IMR-90 (cell line): Measurements from ENCODE around the gene AHNAK2.
"Not testable (repeated sequence)": the region's sequence is repeated elsewhere in the genome, so short reads cannot be mapped to it uniquely, and the experiment has no call there.

Source experiments
- MAZ ChIP-seq: IDR thresholded peaks from 2 replicates; pipeline ENCODE4 v1.6.1; 2012; ENCODE audit warnings: low read depth, mild to moderate bottlenecking, low read length, improper control_type of control experiment, moderate library complexity, borderline replicate concordance
- MXI1 ChIP-seq: IDR thresholded peaks from 2 replicates; pipeline ENCODE4 v1.6.1; 2012; ENCODE audit warnings: low read depth, mild to moderate bottlenecking, low read length, moderate library complexity, borderline replicate concordance
- POLR2A ChIP-seq: IDR thresholded peaks from 2 replicates; pipeline ENCODE4 v1.6.1; 2012; ENCODE audit warnings: mild to moderate bottlenecking, low read depth, low read length
- RAD21 ChIP-seq: IDR thresholded peaks from 2 replicates; pipeline ENCODE4 v1.6.1; 2012; ENCODE audit warnings: low read length, improper control_type of control experiment
- SMC3 ChIP-seq: fragments of 150-350 bp; IDR thresholded peaks from 2 replicates; pipeline ENCODE4 v1.6.1; 2016; ENCODE audit warnings: low read depth, mild to moderate bottlenecking, antibody characterized with exemption, low read length, moderate library complexity
- USF2 ChIP-seq: fragments of 150-350 bp; IDR thresholded peaks from 2 replicates; pipeline ENCODE4 v1.6.1; 2017; ENCODE audit warnings: mild to moderate bottlenecking, antibody characterized with exemption, low read length, low read depth
- TF ChIP-seq, protein P1 (sequence below): conservative IDR thresholded peaks from 2 replicates; pipeline ENCODE4 v1.5.1; 2012; ENCODE audit warnings: mild to moderate bottlenecking, low read depth, low read length, improper control_type of control experiment

DNA sequence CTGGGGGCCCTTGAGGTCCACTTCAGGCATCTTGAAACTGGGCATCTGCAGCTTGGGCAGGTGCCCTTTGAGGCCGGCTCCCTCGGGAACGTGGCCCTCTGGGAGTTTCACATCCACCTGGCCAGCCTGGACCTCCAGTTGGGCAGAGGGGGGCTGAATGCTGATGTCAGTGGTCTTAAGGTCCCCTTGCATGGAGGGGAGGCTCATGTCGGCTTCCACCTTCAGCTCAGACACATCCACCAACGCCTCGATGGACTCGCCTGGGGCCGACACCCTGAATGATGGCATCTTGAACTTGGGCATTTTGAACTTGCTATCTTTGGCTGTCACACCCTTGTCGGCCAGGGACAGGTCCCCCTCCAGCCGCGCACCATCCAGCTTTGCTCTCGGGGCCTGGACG lies 31.0 kb downstream of the AHNAK2 start:
- TF ChIP-seq, protein P1, sequence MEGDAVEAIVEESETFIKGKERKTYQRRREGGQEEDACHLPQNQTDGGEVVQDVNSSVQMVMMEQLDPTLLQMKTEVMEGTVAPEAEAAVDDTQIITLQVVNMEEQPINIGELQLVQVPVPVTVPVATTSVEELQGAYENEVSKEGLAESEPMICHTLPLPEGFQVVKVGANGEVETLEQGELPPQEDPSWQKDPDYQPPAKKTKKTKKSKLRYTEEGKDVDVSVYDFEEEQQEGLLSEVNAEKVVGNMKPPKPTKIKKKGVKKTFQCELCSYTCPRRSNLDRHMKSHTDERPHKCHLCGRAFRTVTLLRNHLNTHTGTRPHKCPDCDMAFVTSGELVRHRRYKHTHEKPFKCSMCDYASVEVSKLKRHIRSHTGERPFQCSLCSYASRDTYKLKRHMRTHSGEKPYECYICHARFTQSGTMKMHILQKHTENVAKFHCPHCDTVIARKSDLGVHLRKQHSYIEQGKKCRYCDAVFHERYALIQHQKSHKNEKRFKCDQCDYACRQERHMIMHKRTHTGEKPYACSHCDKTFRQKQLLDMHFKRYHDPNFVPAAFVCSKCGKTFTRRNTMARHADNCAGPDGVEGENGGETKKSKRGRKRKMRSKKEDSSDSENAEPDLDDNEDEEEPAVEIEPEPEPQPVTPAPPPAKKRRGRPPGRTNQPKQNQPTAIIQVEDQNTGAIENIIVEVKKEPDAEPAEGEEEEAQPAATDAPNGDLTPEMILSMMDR = not testable (repeated sequence)
- not testable (repeated sequence) for TF ChIP-seq USF2, RAD21, MXI1, MAZ, POLR2A, SMC3
